Parathyroid adenoma (tissue), 2 donors: ENCODE measurements around the gene COG7.
"Not testable (repeated sequence)": the region's sequence is repeated elsewhere in the genome, so short reads cannot be mapped to it uniquely, and the experiment has no call there.

Experiments
- H2AFZ ChIP-seq: fragments of 300-600 bp; sonication (generic); one replicate; pipeline ENCODE4 v1.7.0; 2017; ENCODE audit warnings: antibody characterized with exemption, mild to moderate bottlenecking
- H3K27ac ChIP-seq: fragments of 300-600 bp; sonication (generic); one replicate; pipeline ENCODE4 v1.7.0; 2017
- H3K27me3 ChIP-seq: fragments of 300-600 bp; sonication (generic); one replicate; pipeline ENCODE4 v1.7.0; 2017; ENCODE audit warnings: low read length; ENCODE audit not compliant: control insufficient read depth, insufficient read depth
- H3K36me3 ChIP-seq: fragments of 300-600 bp; sonication (generic); one replicate; pipeline ENCODE4 v1.7.0; 2017; ENCODE audit warnings: low read length; ENCODE audit not compliant: control insufficient read depth, insufficient read depth
- H3K4me1 ChIP-seq: fragments of 300-600 bp; sonication (generic); one replicate; pipeline ENCODE4 v1.7.0; 2017; ENCODE audit warnings: control low read depth
- H3K4me2 ChIP-seq: fragments of 300-600 bp; sonication (generic); one replicate; pipeline ENCODE4 v1.7.0; 2017; ENCODE audit warnings: low read length
- H3K4me3 ChIP-seq: fragments of 300-600 bp; sonication (generic); one replicate; pipeline ENCODE4 v1.7.0; 2017; ENCODE audit warnings: low read depth, low read length
- H3K79me2 ChIP-seq: fragments of 300-600 bp; sonication (generic); one replicate; pipeline ENCODE4 v1.7.0; 2017; ENCODE audit warnings: control low read depth
- H3K9ac ChIP-seq: fragments of 300-600 bp; sonication (generic); one replicate; pipeline ENCODE4 v1.7.0; 2017; ENCODE audit warnings: mild to moderate bottlenecking
- H3K9me3 ChIP-seq: fragments of 300-600 bp; sonication (generic); one replicate; pipeline ENCODE4 v1.7.0; 2017; ENCODE audit warnings: low read length; ENCODE audit not compliant: control insufficient read depth
- CTCF ChIP-seq: fragments of 300-600 bp; sonication (generic); IDR thresholded peaks from one replicate; pipeline ENCODE4 v1.7.0; 2017; ENCODE audit warnings: antibody characterized with exemption, mild to moderate bottlenecking
- donor health status: primary hyperparathyroidism.

Gene COG7

GRCh38 chr16:23402100-23402499 is 50.9 kb downstream of the COG7 start:
- Histone ChIP-seq H3K36me3 (no peaks in the 10 kb centered on the region), H3K4me3 (no peak overlapping the region), H3K79me2 (peaks cover 4% of the 10 kb centered on the region), H3K4me1 (peaks cover 17% of the 10 kb centered on the region), H2AFZ (no peak overlapping the region), H3K27me3 (no peaks in the 10 kb centered on the region), H3K9ac (no peak overlapping the region), H3K4me2 (no peak overlapping the region), H3K27ac (no peak overlapping the region), H3K9me3 (no peaks in the 10 kb centered on the region)
- TF ChIP-seq CTCF = no peak

- no peaks in the 10 kb centered on the region for H3K9me3 ChIP-seq
- H3K4me2 ChIP-seq = no peak overlapping the region
- no peaks in the 10 kb centered on the region for H3K27me3 ChIP-seq
- H3K9ac ChIP-seq = no peak overlapping the region
- peaks cover 4% of the 10 kb centered on the region for H3K79me2 ChIP-seq
- no peak overlapping the region for H3K27ac ChIP-seq
- no peak for TF ChIP-seq CTCF
- no peak overlapping the region for H3K4me3 ChIP-seq
- peaks cover 9% of the 10 kb centered on the region for H3K4me1 ChIP-seq
- no peaks in the 10 kb centered on the region for H3K36me3 ChIP-seq
- H2AFZ ChIP-seq = no peak overlapping the region
Observed at GRCh38 chr16:23401139-23401538, 51.9 kb downstream of the COG7 start.

- H3K9ac ChIP-seq, H3K4me1 ChIP-seq, H3K36me3 ChIP-seq, H2AFZ ChIP-seq, H3K4me3 ChIP-seq, H3K27me3 ChIP-seq, H3K79me2 ChIP-seq, H3K4me2 ChIP-seq, H3K27ac ChIP-seq, H3K9me3 ChIP-seq: not testable (repeated sequence)
Observed at GRCh38 chr16:23400447-23400846, 52.5 kb downstream of the COG7 start.

GRCh38 chr16:23398987-23399805 is 53.8 kb downstream of the COG7 start:
- Histone ChIP-seq H3K36me3 (no peaks in the 10 kb centered on the region), H3K27ac (no peak overlapping the region)

GRCh38 chr16:23397464-23397863 is 55.5 kb downstream of the COG7 start:
- H3K9ac ChIP-seq = no peak overlapping the region
- no peak overlapping the region for H3K27ac ChIP-seq
- no peaks in the 10 kb centered on the region for H3K36me3 ChIP-seq
- H3K4me2 ChIP-seq = no peak overlapping the region
- no peak for TF ChIP-seq CTCF
- no peak overlapping the region for H2AFZ ChIP-seq
- no peak overlapping the region for H3K4me3 ChIP-seq
- H3K79me2 ChIP-seq = peaks cover 4% of the 10 kb centered on the region
- H3K27me3 ChIP-seq = no peaks in the 10 kb centered on the region
- H3K9me3 ChIP-seq = no peaks in the 10 kb centered on the region
- no peaks in the 10 kb centered on the region for H3K4me1 ChIP-seq

More at GRCh38 chr16:23398987-23399805, 53.8 kb downstream of the COG7 start:
- TF ChIP-seq CTCF = no peak
- H3K4me3 ChIP-seq = no peak overlapping the region
- H3K9ac ChIP-seq = no peak overlapping the region
- peaks cover 3% of the 10 kb centered on the region for H3K4me1 ChIP-seq
- peaks cover 4% of the 10 kb centered on the region for H3K79me2 ChIP-seq
- H3K9me3 ChIP-seq = no peaks in the 10 kb centered on the region
- no peaks in the 10 kb centered on the region for H3K27me3 ChIP-seq
- H2AFZ ChIP-seq = no peak overlapping the region
- no peak overlapping the region for H3K4me2 ChIP-seq
